Measurements from ENCODE around the gene CFAP119. TPM values are rescaled to one million over a fixed set of nuclear protein-coding genes. Genes with fewer than 3 reads are reported as not detected.

CFAP119 gene
- total and polyA plus RNA-seq, 9 of the 15 experiments (the other 6 are each of a cell fraction or from before 2014, with no cell fraction given) = 5.5 to 33.7 (median 9.6) TPM

GRCh38 chr16:30808146-30808545 is 46.3 kb upstream of the CFAP119 start:
- Histone ChIP-seq H3K79me2 (ENCODE audit: control insufficient read depth, insufficient read depth, low read length) (peaks cover 5% of the 10 kb centered on the region; the same call in 1 of the 3 replicates), H3K36me3 (ENCODE audit: control insufficient read depth, insufficient read depth, low read length) (no peaks in the 10 kb centered on the region), H2AFZ (ENCODE audit: low read depth, low read length) (no peak overlapping the region), H3K27ac (ENCODE audit: extremely low read depth, low read depth, low read length) (no peak overlapping the region), H3K4me2 (ENCODE audit: insufficient read depth, low read length) (no peak overlapping the region), H3K9me3 (replicated peaks; ENCODE audit: control insufficient read depth, insufficient read depth, low read depth, low read length) (no peaks in the 10 kb centered on the region), H3K4me3 (no peak overlapping the region), H3K4me1 (replicated peaks in 1 of 2; ENCODE audit: control insufficient read depth in 2 of 2, insufficient read depth in 2 of 2, low read length in 2 of 2) (peaks cover 20 to 36% of the 10 kb centered on the region in 2 experiments), H3K9ac (ENCODE audit: insufficient read depth in 1 of 2, low read depth in 2 of 2, low read length in 2 of 2) (no peak overlapping the region), H3K27me3 (ENCODE audit: control insufficient read depth in 2 of 2, insufficient read depth in 2 of 2, low read length in 2 of 2) (no peaks in the 10 kb centered on the region), H4K20me1 (replicated peaks; ENCODE audit: control insufficient read depth, insufficient read depth, low read length) (no peaks in the 10 kb centered on the region), H3K9me1 (ENCODE audit: control insufficient read depth, insufficient read depth, low read length) (no peaks in the 10 kb centered on the region)
- FAIRE-seq (no peak), DNase-seq (ENCODE audit: extremely low read depth in 1 of 4, low spot score in 3 of 4) (no peak), ATAC-seq (no peak)
- intact Hi-C loops (cut with micrococcal nuclease) (loop anchor here (5.0 kb wide), 1 partner anchor 69 kb away; no protein-coding TSS in a partner anchor), in situ Hi-C loops (cut with MboI) (no loop called here)
- no TSS peak for BruUV-seq (replicated peaks)
- POLR2A ChIA-PET = interaction anchor here (0.6 to 1.5 kb wide), 6 partner anchors 8 to 120 kb away, joined by 3 to 6 read pairs (median 4); no protein-coding TSS in a partner anchor
- TF ChIP-seq C11orf30 (IDR thresholded peaks at IDR 0.05; ENCODE audit: low read depth) = peak; percentile 4; the same call in 1 of the 2 replicates
- no peak for TF ChIP-seq ZNF311 (CRISPR knock-in tag; IDR thresholded peaks at IDR 0.05)
- peak; percentile 24; the same call in 1 of the 2 replicates for TF ChIP-seq SPI1 (IDR thresholded peaks at IDR 0.05; ENCODE audit: borderline replicate concordance, low read depth, low read length)
- TF ChIP-seq EP400 (IDR thresholded peaks at IDR 0.05) = peak; percentile 7; the same call in 1 of the 2 replicates
- no peak for TF ChIP-seq PHB2 (IDR thresholded peaks at IDR 0.05; ENCODE audit: low read depth)
- no peak for TF ChIP-seq RBM39 (optimal IDR thresholded peaks at IDR 0.05; ENCODE audit: low read depth, low read length)
- 0 out of 2 replicates have a peak, but pooled peaks have one; percentile 10 for TF ChIP-seq ZNF316 (IDR thresholded peaks at IDR 0.05)
- no peak for TF ChIP-seq KLF10 (CRISPR knock-in tag; IDR thresholded peaks at IDR 0.05)
- no peak for TF ChIP-seq KDM5B (IDR thresholded peaks at IDR 0.05; ENCODE audit: insufficient replicate concordance, low read depth, low read length)
- no peak for TF ChIP-seq HIVEP1 (CRISPR knock-in tag; IDR thresholded peaks at IDR 0.05)
- CTCF ChIA-PET (ENCODE audit: low intra/inter-chr PET ratio) = no interaction called here
- WGBS (ENCODE audit: insufficient coverage, low coverage, missing lambda C conversion rate) = 100% methylated on average over 1 of the region's 5 CpGs

Measured in K562 (cell line).